DOHH2 (cell line): ENCODE measurements around the gene PLCB2.

Source experiments
- EZH2phosphoT487 ChIP-seq: fragments of 200-600 bp; sonication (generic); IDR thresholded peaks from 2 replicates; pipeline ENCODE4 v1.6.1; 2017; ENCODE audit warnings: borderline replicate concordance, mild to moderate bottlenecking, antibody characterized with exemption, low read length, moderate library complexity, mixed read lengths
- TF ChIP-seq, protein P1 (sequence below): fragments of 200-600 bp; sonication (generic); IDR thresholded peaks from one replicate; pipeline ENCODE4 v1.5.1; 2014; ENCODE audit warnings: antibody characterized with exemption, mild to moderate bottlenecking, low read depth, low read length; ENCODE audit not compliant: poor library complexity, severe bottlenecking

DNA sequence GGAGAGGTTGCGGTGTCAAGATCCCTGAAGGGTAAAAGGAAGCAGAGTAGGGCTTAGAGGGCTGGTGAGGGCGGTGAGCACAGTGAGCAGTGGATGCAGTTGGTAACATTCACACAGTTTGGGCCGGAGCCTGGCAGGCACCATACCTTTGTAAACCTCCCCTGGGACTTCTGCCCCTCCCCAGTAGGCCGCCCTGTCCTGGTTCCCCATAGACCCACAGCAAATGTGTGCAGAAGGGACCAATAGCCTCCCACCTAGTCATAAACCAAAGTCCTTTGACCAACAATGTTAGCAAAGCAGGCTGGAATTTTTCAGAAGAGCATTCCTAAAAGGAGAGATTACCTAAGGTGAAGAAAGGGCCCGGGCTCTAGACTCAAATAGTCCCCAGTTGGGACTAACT, 41.4 kb upstream of the PLCB2 start:
- TF ChIP-seq, protein P1, sequence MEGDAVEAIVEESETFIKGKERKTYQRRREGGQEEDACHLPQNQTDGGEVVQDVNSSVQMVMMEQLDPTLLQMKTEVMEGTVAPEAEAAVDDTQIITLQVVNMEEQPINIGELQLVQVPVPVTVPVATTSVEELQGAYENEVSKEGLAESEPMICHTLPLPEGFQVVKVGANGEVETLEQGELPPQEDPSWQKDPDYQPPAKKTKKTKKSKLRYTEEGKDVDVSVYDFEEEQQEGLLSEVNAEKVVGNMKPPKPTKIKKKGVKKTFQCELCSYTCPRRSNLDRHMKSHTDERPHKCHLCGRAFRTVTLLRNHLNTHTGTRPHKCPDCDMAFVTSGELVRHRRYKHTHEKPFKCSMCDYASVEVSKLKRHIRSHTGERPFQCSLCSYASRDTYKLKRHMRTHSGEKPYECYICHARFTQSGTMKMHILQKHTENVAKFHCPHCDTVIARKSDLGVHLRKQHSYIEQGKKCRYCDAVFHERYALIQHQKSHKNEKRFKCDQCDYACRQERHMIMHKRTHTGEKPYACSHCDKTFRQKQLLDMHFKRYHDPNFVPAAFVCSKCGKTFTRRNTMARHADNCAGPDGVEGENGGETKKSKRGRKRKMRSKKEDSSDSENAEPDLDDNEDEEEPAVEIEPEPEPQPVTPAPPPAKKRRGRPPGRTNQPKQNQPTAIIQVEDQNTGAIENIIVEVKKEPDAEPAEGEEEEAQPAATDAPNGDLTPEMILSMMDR = no peak
- TF ChIP-seq EZH2phosphoT487 = no peak
